Adrenal gland (tissue), 12 donors: ENCODE measurements around the gene AOPEP. TPM values are rescaled to one million over a fixed set of nuclear protein-coding genes. Genes with fewer than 3 reads are reported as not detected.
A peak's percentile ranks its signal among the peaks of the same experiment; 100 is the strongest.

ENCODE experiments used
- DNase-seq, 7 donors: peaks; one replicate each; pipeline ENCODE4 v3.0.0-alpha.2; 2019 to 2020
- H3K27ac ChIP-seq, 5 donors: fragments of 200-600 bp; sonication (generic) in 4 of 5; 1 replicate in 3 of 5; 2 replicates in 2 of 5; pipeline versions ENCODE4 v1.5.1 to v1.8.0; 2016 to 2020; ENCODE audit warnings: mild to moderate bottlenecking in 1 of 5
- H3K27me3 ChIP-seq: fragments of 200-600 bp; 2 replicates; pipeline ENCODE4 v1.8.0; 2021
- H3K36me3 ChIP-seq, 2 donors: fragments of 200-600 bp; replicated peaks in 1 of 2; 1 replicate in 1 of 2; 2 replicates in 1 of 2; pipeline versions ENCODE4 v1.5.1 to v1.8.0; 2018 to 2022
- H3K4me1 ChIP-seq, 2 donors: fragments of 200-600 bp; replicated peaks in 1 of 2; 1 replicate in 1 of 2; 2 replicates in 1 of 2; pipeline versions ENCODE4 v1.5.1 to v1.8.0; 2018 to 2021
- H3K4me3 ChIP-seq, 4 donors: fragments of 200-600 bp; sonication (generic) in 3 of 4; one replicate each; pipeline ENCODE4 v1.5.1; 2016 to 2018
- H3K9me3 ChIP-seq, 3 donors: fragments of 200-600 bp; sonication (generic) in 1 of 3; replicated peaks in 1 of 3; 1 replicate in 2 of 3; 2 replicates in 1 of 3; pipeline versions ENCODE4 v1.5.1 to v1.8.0; 2016 to 2021
- CTCF ChIP-seq, 6 experiments: fragments of 450-650 bp in 4 of 6; fragments of 200-600 bp in 2 of 6; sonication (generic) in 1 of 6; IDR thresholded peaks; 1 replicate in 5 of 6; 2 replicates in 1 of 6; pipeline versions ENCODE4 v1.5.1 to v1.8.0; 2016 to 2021; ENCODE audit warnings: antibody characterized with exemption in 6 of 6, mild to moderate bottlenecking in 2 of 6, moderate library complexity in 1 of 6
- POLR2A ChIP-seq, 2 donors: fragments of 450-650 bp; IDR thresholded peaks; one replicate each; pipeline ENCODE4 v1.6.1; 2017; ENCODE audit warnings: antibody characterized with exemption in 2 of 2, mild to moderate bottlenecking in 2 of 2, moderate library complexity in 1 of 2
- WGBS, 4 donors: extraction: QIAGEN DNeasy Blood & Tissue Kit in 2 of 4; methylation state at CpG; one replicate each; pipeline versions ENCODE4 v1.1.5 to v1.1.7; 2013 to 2017; 5-methylcytosine and 5-hydroxymethylcytosine counted together
- intact Hi-C, 2 donors: fragments of 100-400 bp; cut with DNase I; formaldehyde crosslinking; loops; one replicate each; pipeline versions ENCODE4 v1.14.1 to v1.15.0; 2022 to 2023
- polyA plus RNA-seq, 3 donors: library from polyadenylated mRNA; stranded (reverse); fragments of 200-250 nt in 2 of 3; fragments of 350-450 nt in 1 of 3; fragmentation: Illumina TruSeq in 1 of 3; extraction: RNeasy Lipid Tissue Mini Kit (QIAGEN cat#74804) in 1 of 3; gene quantifications; one replicate each; pipeline ENCODE4 v1.2.3, GENCODE V29; 2013 to 2014
- total RNA-seq, 9 donors: library from RNA; depleted of rRNA in 4 of 9; stranded (reverse); fragments of >200 nt in 4 of 9; fragments of 120-200 nt in 1 of 9; fragmentation: NEBNext Ultra II Directional in 1 of 9; extraction: Animal tissue kit (Norgen Biotek cat#: 25700) in 1 of 9; gene quantifications; one replicate each; pipeline versions ENCODE4 v1.1.0 to v1.2.4, GENCODE V29; 2013 to 2023
- donor health status: healthy with polysubstance abuse.
- donor health status: Bipolar disorder and iron deficiency.
- donor health status: DM: yes; HTN: yes; CAD: no.
- donor health status: DM: no; HTN: no; CAD: no.
- donor health status: DM: no; HTN: no; CAD: no.
- donor health status: DM: yes; HTN: yes; CAD: no.

AOPEP gene
- total and polyA plus RNA-seq, 12 donors, result 31.0 to 99.6 (median 71.0) TPM

DNA sequence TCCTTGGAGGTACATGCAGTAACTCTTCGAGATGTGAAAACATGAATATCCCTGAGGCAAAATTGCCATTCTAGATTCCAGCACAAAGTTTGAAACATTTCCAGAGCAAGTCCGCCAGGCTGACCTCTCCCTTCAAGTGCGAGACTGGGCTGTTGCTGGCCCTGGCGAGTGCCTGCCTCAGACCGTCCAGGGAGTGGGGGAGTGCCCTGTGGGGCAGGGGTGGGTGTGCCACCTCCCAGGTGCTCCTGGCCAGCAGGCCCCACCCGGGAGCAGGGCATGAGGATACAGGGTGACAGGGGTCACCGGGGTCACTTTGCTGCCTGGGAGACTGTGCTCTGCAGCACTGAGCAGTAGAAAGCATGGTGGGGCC, 199.9 kb downstream of the AOPEP start:
- Histone ChIP-seq H3K27me3 (no peaks in the 10 kb centered on the region), H3K4me3 (no peak overlapping the region), H3K36me3 (no peaks in the 10 kb centered on the region), H3K27ac (no peak overlapping the region), H3K9me3 (no peaks in the 10 kb centered on the region), H3K4me1 (peaks cover 0 to 19% of the 10 kb centered on the region in 2 donors)
- 88 to 100% (median 91%) methylated on average over 1 to 7 of the region's 7 CpGs for WGBS, 4 donors
- TF ChIP-seq POLR2A (IDR thresholded peaks at IDR 0.05) (no peak), CTCF (IDR thresholded peaks at IDR 0.05) (no peak)
- intact Hi-C loops, result no loop called here
- no peak for DNase-seq

GRCh38 chr9:94927048-94927761, 200.7 kb downstream of the AOPEP start:
- Histone ChIP-seq H3K4me3 (no peak overlapping the region), H3K4me1 (peaks cover 0 to 11% of the 10 kb centered on the region in 2 donors), H3K27me3 (no peaks in the 10 kb centered on the region), H3K9me3 (no peaks in the 10 kb centered on the region), H3K36me3 (no peaks in the 10 kb centered on the region), H3K27ac (no peak overlapping the region)
- DNase-seq, result no peak
- intact Hi-C loops, result no loop called here
- TF ChIP-seq POLR2A (IDR thresholded peaks at IDR 0.05) (no peak), CTCF (IDR thresholded peaks at IDR 0.05) (no peak)
- 94 to 97% (median 96%) methylated on average over 12 of the region's 12 CpGs for WGBS, 4 donors

DNA sequence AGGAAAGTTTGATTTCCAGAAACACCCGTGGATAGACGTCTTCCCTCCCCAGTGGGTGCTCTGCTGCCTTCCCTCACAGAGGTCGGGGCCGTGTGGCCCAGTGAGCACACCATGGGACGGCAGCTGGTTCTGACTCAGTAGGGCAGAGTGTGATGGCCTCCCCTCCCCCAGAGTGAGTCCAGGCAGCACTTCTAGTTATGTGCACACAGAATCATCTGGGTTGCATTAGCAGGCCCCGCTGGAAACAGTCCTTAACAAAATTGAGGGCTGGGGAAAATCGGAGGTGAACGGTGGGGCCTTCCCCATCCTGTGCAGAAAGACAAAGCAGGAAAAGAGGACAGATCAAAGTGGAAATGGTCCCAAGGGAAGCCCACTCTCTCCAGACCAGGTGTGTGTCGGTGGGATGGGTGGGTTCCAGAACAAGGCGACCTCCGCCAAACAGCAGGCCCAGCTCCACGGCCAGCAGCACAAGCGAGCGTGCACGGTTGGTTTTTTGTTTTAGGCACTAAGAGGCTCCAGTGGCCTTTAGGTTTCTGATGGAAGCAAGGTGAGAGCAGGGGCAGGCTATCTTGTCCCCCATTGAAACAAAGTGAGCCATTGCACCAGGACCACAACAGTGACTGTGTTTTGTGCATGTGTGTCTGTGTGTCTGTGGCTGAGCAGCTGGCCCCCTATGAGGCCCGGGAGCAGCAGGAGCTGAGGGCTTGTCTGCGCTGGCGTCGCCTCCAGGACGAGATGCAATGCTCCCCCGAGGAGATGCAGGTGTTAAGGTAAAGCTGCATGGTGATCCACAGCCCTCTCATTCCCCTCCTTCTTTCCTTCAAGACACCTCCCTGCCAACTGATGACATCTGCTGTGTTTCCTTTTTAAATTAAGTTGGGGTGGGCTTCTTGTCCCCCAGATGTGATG, 201.5 kb downstream of the AOPEP start:
- intact Hi-C loops, result no loop called here
- Histone ChIP-seq H3K9me3 (no peaks in the 10 kb centered on the region), H3K4me1 (peaks cover 0 to 8% of the 10 kb centered on the region in 2 donors), H3K27me3 (no peaks in the 10 kb centered on the region), H3K4me3 (no peak overlapping the region), H3K27ac (no peak overlapping the region), H3K36me3 (no peaks in the 10 kb centered on the region)
- TF ChIP-seq CTCF (IDR thresholded peaks at IDR 0.05) (no peak), POLR2A (IDR thresholded peaks at IDR 0.05) (no peak)
- DNase-seq, result peak in 1 of 7 donors; percentile 29
- WGBS, 4 donors, result 87 to 92% (median 91%) methylated on average over 17 to 21 of the region's 21 CpGs

GRCh38 chr9:94928691-94929368, 202.3 kb downstream of the AOPEP start:
- peaks cover 0 to 7% of the 10 kb centered on the region in 2 donors for H3K4me1 ChIP-seq
- no peaks in the 10 kb centered on the region for H3K9me3 ChIP-seq
- no peak for DNase-seq
- H3K27me3 ChIP-seq, result no peaks in the 10 kb centered on the region
- TF ChIP-seq CTCF (IDR thresholded peaks at IDR 0.05), result no peak
- TF ChIP-seq POLR2A (IDR thresholded peaks at IDR 0.05), result no peak
- WGBS, 4 donors, result 83 to 87% (median 86%) methylated on average over 12 to 13 of the region's 13 CpGs
- intact Hi-C loops, result no loop called here
- no peak overlapping the region for H3K27ac ChIP-seq
- no peaks in the 10 kb centered on the region for H3K36me3 ChIP-seq
- no peak overlapping the region for H3K4me3 ChIP-seq
